GM18508 (cell line): ENCODE measurements around the gene UPF1.
"Not testable (repeated sequence)": the region's sequence is repeated elsewhere in the genome, so short reads cannot be mapped to it uniquely, and the experiment has no call there.

Source experiments
- ATAC-seq: cut with Tn5 transposase; IDR thresholded peaks from one replicate; pipeline ENCODE4 v1.9.1; 2021; ENCODE audit warnings: moderate number of reproducible peaks; ENCODE audit not compliant: insufficient read depth, unreplicated experiment

UPF1 gene

GRCh38 chr19:18798384-18799352 is 33.1 kb upstream of the UPF1 start:
- ATAC-seq, result no peak

GRCh38 chr19:18799389-18799970 is 32.3 kb upstream of the UPF1 start:
- ATAC-seq, result no peak

- ATAC-seq, result no peak
These were observed 31.7 kb upstream of the UPF1 start for GRCh38 chr19:18800079-18800478.

GRCh38 chr19:18800636-18801035 is 31.1 kb upstream of the UPF1 start:
- ATAC-seq, result no peak

- ATAC-seq, result no peak
These were observed 29.4 kb upstream of the UPF1 start for GRCh38 chr19:18802354-18802753.

GRCh38 chr19:18803550-18804138 is 28.1 kb upstream of the UPF1 start:
- no peak for ATAC-seq

- ATAC-seq, result no peak
These were observed 27.6 kb upstream of the UPF1 start for GRCh38 chr19:18804139-18804601.

GRCh38 chr19:18804643-18805042 is 27.1 kb upstream of the UPF1 start:
- no peak for ATAC-seq

GRCh38 chr19:18807861-18808331 is 23.9 kb upstream of the UPF1 start:
- no peak for ATAC-seq

GRCh38 chr19:18809149-18809868 is 22.4 kb upstream of the UPF1 start:
- ATAC-seq, result no peak

GRCh38 chr19:18811638-18812037 is 20.1 kb upstream of the UPF1 start:
- not testable (repeated sequence) for ATAC-seq

- ATAC-seq, result no peak
These were observed 17.7 kb upstream of the UPF1 start for GRCh38 chr19:18814063-18814462.

- ATAC-seq, result no peak
These were observed 16.1 kb upstream of the UPF1 start for GRCh38 chr19:18815673-18816072.

- not testable (repeated sequence) for ATAC-seq
These were observed 15.1 kb upstream of the UPF1 start for GRCh38 chr19:18816645-18817044.

- no peak for ATAC-seq
These were observed 14.2 kb upstream of the UPF1 start for GRCh38 chr19:18817574-18817973.

GRCh38 chr19:18828786-18829185 is 3.0 kb upstream of the UPF1 start:
- ATAC-seq, result no peak

- ATAC-seq, result no peak
These were observed 1.3 kb upstream of the UPF1 start for GRCh38 chr19:18830488-18830887.

GRCh38 chr19:18832306-18833140 is 764 bp downstream of the UPF1 start:
- ATAC-seq, result no peak

GRCh38 chr19:18833141-18833476 is 1.4 kb downstream of the UPF1 start:
- no peak for ATAC-seq
